SU-DHL-6 (cell line): ENCODE data around the gene SH3GLB2.

Experiments used
- H2AFZ ChIP-seq: fragments of 200-600 bp; sonication (generic); 2 replicates; pipeline ENCODE4 v1.6.1; 2014; ENCODE audit warnings: low read depth, mild to moderate bottlenecking, moderate library complexity, mixed read lengths, antibody characterized with exemption, low read length; ENCODE audit not compliant: severe bottlenecking
- H3F3A ChIP-seq: fragments of 200-600 bp; shearing (Covaris generic); 2 replicates; pipeline ENCODE4 v1.6.0; 2016; ENCODE audit warnings: antibody characterized with exemption, mild to moderate bottlenecking; ENCODE audit not compliant: insufficient read depth
- H3K27ac ChIP-seq: fragments of 200-600 bp; sonication (generic); 2 replicates; pipeline ENCODE4 v1.5.1; 2016; ENCODE audit warnings: low read depth, mild to moderate bottlenecking, low read length, moderate library complexity, mixed read lengths
- H3K27me3 ChIP-seq: fragments of 200-600 bp; sonication (generic), shearing (Covaris generic); 2 replicates; pipeline ENCODE4 v1.6.0; 2014; ENCODE audit warnings: mild to moderate bottlenecking, low read length
- H3K36me3 ChIP-seq: fragments of 200-600 bp; sonication (generic); 2 replicates; pipeline ENCODE4 v1.6.1; 2014; ENCODE audit warnings: mild to moderate bottlenecking, low read length, mixed read lengths
- H3K4me2 ChIP-seq: fragments of 300-600, 200-600 bp; shearing (Covaris generic), sonication (generic); 2 replicates; pipeline ENCODE4 v1.6.0; 2014; ENCODE audit warnings: low read length, low read depth, mild to moderate bottlenecking; ENCODE audit not compliant: poor library complexity, severe bottlenecking
- H3K4me3 ChIP-seq: fragments of 200-600 bp; sonication (generic); 2 replicates; pipeline ENCODE4 v1.5.1; 2014; ENCODE audit warnings: antibody characterized with exemption, low read length, mild to moderate bottlenecking, mixed read lengths; ENCODE audit not compliant: insufficient read depth, poor library complexity, severe bottlenecking
- H3K79me2 ChIP-seq: fragments of 200-600 bp; sonication (generic); 2 replicates; pipeline ENCODE4 v1.6.1; 2014; ENCODE audit warnings: mild to moderate bottlenecking, low read length, moderate library complexity; ENCODE audit not compliant: insufficient read depth
- H3K9ac ChIP-seq: fragments of 200-600 bp; sonication (generic); 2 replicates; pipeline ENCODE4 v1.7.0; 2014; ENCODE audit warnings: mild to moderate bottlenecking, low read length
- H3K9me2 ChIP-seq: fragments of 200-600 bp; sonication (generic); replicated peaks from 2 replicates; pipeline ENCODE4 v1.6.1; 2014; ENCODE audit warnings: low read length; ENCODE audit not compliant: insufficient read depth
- H3K9me3 ChIP-seq: fragments of 200-600 bp; sonication (generic); 2 replicates; pipeline ENCODE4 v1.6.1; 2014; ENCODE audit warnings: low read length, mixed read lengths; ENCODE audit not compliant: insufficient read depth
- H4K20me1 ChIP-seq: fragments of 200-600 bp; sonication (generic); 2 replicates; pipeline ENCODE4 v1.6.1; 2014; ENCODE audit warnings: low read depth, mild to moderate bottlenecking, antibody characterized with exemption, low read length, moderate library complexity, mixed read lengths
- EZH2phosphoT487 ChIP-seq: fragments of 200-600 bp; sonication (generic), shearing (Covaris generic); conservative IDR thresholded peaks from 2 replicates; pipeline ENCODE4 v1.6.1; 2018; ENCODE audit warnings: mild to moderate bottlenecking, antibody characterized with exemption, low read length, moderate library complexity, mixed read lengths
- TF ChIP-seq, protein P1 (sequence below): fragments of 200-600 bp; sonication (generic); IDR thresholded peaks from one replicate; pipeline ENCODE4 v1.5.1; 2017; ENCODE audit warnings: antibody characterized with exemption, mild to moderate bottlenecking, low read length, moderate library complexity; ENCODE audit not compliant: insufficient read depth, poor library complexity, severe bottlenecking

Gene SH3GLB2

GRCh38 chr9:129053020-129053419 lies 24.9 kb upstream of the SH3GLB2 start:
- TF ChIP-seq, protein P1, sequence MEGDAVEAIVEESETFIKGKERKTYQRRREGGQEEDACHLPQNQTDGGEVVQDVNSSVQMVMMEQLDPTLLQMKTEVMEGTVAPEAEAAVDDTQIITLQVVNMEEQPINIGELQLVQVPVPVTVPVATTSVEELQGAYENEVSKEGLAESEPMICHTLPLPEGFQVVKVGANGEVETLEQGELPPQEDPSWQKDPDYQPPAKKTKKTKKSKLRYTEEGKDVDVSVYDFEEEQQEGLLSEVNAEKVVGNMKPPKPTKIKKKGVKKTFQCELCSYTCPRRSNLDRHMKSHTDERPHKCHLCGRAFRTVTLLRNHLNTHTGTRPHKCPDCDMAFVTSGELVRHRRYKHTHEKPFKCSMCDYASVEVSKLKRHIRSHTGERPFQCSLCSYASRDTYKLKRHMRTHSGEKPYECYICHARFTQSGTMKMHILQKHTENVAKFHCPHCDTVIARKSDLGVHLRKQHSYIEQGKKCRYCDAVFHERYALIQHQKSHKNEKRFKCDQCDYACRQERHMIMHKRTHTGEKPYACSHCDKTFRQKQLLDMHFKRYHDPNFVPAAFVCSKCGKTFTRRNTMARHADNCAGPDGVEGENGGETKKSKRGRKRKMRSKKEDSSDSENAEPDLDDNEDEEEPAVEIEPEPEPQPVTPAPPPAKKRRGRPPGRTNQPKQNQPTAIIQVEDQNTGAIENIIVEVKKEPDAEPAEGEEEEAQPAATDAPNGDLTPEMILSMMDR = no peak
- no peak for TF ChIP-seq EZH2phosphoT487
- Histone ChIP-seq H3K79me2 (no peaks in the 10 kb centered on the region), H3K9me2 (no peaks in the 10 kb centered on the region), H3K9ac (no peak overlapping the region), H4K20me1 (no peaks in the 10 kb centered on the region), H3K4me2 (no peak overlapping the region), H3K9me3 (no peaks in the 10 kb centered on the region), H2AFZ (no peak overlapping the region), H3K27ac (no peak overlapping the region), H3K4me3 (no peak overlapping the region), H3F3A (no peaks in the 10 kb centered on the region), H3K36me3 (no peaks in the 10 kb centered on the region), H3K27me3 (no peaks in the 10 kb centered on the region)

DNA sequence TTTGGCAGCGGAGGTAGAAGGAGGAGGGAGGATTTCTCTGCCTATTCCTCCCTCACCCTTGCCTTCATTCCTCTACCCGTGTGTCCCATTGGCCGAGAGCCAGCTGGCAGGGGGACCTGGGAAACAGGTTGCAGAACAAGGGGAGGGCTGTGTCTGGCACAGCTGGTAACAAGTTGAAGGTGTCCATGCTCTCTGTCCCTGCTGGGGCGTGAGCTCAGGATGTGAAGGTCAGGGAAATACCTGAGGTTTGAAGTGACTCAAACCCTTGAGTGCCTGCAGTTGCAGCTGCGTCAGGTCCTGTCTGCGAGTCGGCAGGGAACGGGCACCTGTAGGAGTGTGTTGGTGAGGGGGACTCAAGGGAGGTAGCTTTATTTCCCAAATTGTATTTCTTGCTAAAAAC lies 24.5 kb upstream of the SH3GLB2 start:
- H3K9me3 ChIP-seq = no peaks in the 10 kb centered on the region
- H3K36me3 ChIP-seq = no peaks in the 10 kb centered on the region
- H3K27ac ChIP-seq = no peak overlapping the region
- H3K27me3 ChIP-seq = no peaks in the 10 kb centered on the region
- H4K20me1 ChIP-seq = no peaks in the 10 kb centered on the region
- no peak overlapping the region for H3K4me2 ChIP-seq
- no peak overlapping the region for H3K9ac ChIP-seq
- no peaks in the 10 kb centered on the region for H3K79me2 ChIP-seq
- H3F3A ChIP-seq = no peaks in the 10 kb centered on the region
- H3K9me2 ChIP-seq = no peaks in the 10 kb centered on the region
- no peak for TF ChIP-seq EZH2phosphoT487
- TF ChIP-seq, protein P1 = no peak
- no peak overlapping the region for H2AFZ ChIP-seq
- H3K4me3 ChIP-seq = no peak overlapping the region

DNA sequence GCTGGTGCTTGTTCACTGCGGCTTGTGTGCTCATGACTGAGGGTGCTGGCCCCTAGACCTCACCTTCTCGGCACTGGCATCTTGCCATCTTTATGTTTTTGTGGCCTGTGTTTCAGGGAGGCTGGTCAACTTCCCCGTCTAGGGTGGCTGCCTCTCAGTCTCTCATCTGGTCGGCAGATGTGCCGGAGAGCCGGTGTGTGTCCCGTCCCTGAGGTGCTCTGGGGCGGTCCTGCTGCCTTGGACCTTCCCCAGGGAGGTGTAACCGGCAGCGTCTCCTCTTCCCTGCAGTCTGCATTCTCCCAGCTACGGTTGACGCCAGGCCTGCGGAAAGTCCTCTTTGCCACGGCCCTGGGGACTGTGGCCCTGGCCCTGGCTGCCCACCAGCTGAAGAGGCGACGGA lies 13.9 kb upstream of the SH3GLB2 start:
- no peak overlapping the region for H3K27ac ChIP-seq
- no peak overlapping the region for H3K9ac ChIP-seq
- no peak for TF ChIP-seq EZH2phosphoT487
- TF ChIP-seq, protein P1 = no peak
- no peaks in the 10 kb centered on the region for H4K20me1 ChIP-seq
- H3K27me3 ChIP-seq = no peaks in the 10 kb centered on the region
- no peak overlapping the region for H3K4me3 ChIP-seq
- no peaks in the 10 kb centered on the region for H3F3A ChIP-seq
- H2AFZ ChIP-seq = no peak overlapping the region
- H3K79me2 ChIP-seq = peaks cover 4% of the 10 kb centered on the region
- H3K36me3 ChIP-seq = no peaks in the 10 kb centered on the region
- no peak overlapping the region for H3K4me2 ChIP-seq
- no peaks in the 10 kb centered on the region for H3K9me3 ChIP-seq
- H3K9me2 ChIP-seq = no peaks in the 10 kb centered on the region
